ENCODE data around the gene SLC12A8.

- no peak for TF ChIP-seq YY1 (IDR thresholded peaks at IDR 0.05; ENCODE audit: low read depth)
- TF ChIP-seq CTCF (IDR thresholded peaks at IDR 0.05): no peak
- TF ChIP-seq TAF1 (IDR thresholded peaks at IDR 0.05; ENCODE audit: borderline replicate concordance, low read depth, low read length): no peak
- TF ChIP-seq IRF3 (IDR thresholded peaks at IDR 0.05; ENCODE audit: low read depth, low read length): no peak
Observed at GRCh38 chr3:125200731-125201139, 11.8 kb downstream of the SLC12A8 start.

Data from SK-N-SH (cell line).